IPS-11a (cell line): ENCODE measurements around the gene CYSLTR2.

Source experiments
- H3K4me3 ChIP-seq: one replicate; pipeline ENCODE4 v1.5.1; 2013; ENCODE audit warnings: low read depth, low read length, control low read depth

The CYSLTR2 gene, protein sequence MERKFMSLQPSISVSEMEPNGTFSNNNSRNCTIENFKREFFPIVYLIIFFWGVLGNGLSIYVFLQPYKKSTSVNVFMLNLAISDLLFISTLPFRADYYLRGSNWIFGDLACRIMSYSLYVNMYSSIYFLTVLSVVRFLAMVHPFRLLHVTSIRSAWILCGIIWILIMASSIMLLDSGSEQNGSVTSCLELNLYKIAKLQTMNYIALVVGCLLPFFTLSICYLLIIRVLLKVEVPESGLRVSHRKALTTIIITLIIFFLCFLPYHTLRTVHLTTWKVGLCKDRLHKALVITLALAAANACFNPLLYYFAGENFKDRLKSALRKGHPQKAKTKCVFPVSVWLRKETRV

GRCh38 chr13:48653472-48653939 lies at the start of gene CYSLTR2:
Gene CYSLTR2, plus strand, starts transcription at chr13:48653929. Its CDS starts 52,889 bp downstream, at chr13:48706818.
- H3K4me3 ChIP-seq, result no peak within 1 kb of the TSS

DNA sequence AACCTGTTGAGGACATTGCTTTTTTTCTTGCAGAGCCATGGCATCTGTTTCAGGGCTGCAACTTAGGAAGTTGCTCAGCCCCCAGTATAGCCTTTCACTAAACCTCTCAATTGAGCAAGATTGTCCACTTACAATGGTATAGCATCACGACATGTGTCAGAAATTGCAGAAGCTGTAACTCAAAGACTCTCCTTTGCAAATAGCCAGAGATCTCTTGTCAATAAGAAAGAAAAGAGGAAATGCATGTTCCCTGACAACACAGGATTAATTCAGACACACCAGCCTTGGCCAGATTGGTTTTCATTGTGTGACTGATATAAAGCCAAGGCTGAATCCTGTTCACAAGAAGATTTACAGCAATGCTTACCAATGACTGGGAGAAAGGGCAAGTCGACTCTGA lies 38.7 kb upstream of the CYSLTR2 start:
- no peak overlapping the region for H3K4me3 ChIP-seq

GRCh38 chr13:48618937-48619336 lies 34.8 kb upstream of the CYSLTR2 start:
- H3K4me3 ChIP-seq, result no peak overlapping the region

DNA sequence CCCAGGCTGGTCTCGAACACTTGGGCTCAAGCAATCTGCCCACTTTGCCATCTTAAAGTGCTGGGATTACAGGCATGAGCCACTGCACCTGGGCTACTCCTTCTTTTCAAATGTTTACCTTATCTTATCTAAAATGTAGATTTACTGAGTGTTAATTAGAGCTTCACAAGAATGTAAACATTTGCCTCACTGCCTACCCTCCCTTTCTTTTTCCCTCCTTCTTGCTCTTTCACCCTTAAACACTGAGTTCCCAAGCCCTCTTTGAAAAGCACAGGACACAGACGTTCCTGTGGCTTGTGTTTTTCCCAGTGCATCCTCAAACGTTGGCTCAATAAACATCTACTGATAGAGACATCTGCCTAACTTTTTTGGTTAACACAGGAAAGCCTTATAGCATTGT lies 32.7 kb upstream of the CYSLTR2 start:
- no peak overlapping the region for H3K4me3 ChIP-seq

GRCh38 chr13:48624016-48624415 lies 29.7 kb upstream of the CYSLTR2 start:
- H3K4me3 ChIP-seq, result no peak overlapping the region

DNA sequence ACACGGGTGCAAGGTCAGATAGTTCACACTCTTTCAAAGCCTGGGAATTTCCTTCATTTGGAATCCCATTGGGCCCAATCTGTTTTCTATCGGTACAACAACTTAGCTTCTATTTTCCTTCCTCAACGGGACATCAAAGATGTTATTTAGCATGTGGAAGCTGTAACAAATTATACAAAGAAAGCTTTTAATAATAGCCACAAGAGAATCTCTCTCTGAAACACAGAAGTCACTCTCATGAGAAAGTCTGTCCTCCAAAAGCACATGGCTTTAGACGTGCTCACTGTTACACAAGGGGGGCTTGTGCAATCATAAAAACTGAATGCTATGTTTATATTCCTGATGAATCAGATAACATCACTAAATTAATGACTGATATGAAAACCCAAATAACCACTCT lies 28.9 kb upstream of the CYSLTR2 start:
- H3K4me3 ChIP-seq, result no peak overlapping the region

DNA sequence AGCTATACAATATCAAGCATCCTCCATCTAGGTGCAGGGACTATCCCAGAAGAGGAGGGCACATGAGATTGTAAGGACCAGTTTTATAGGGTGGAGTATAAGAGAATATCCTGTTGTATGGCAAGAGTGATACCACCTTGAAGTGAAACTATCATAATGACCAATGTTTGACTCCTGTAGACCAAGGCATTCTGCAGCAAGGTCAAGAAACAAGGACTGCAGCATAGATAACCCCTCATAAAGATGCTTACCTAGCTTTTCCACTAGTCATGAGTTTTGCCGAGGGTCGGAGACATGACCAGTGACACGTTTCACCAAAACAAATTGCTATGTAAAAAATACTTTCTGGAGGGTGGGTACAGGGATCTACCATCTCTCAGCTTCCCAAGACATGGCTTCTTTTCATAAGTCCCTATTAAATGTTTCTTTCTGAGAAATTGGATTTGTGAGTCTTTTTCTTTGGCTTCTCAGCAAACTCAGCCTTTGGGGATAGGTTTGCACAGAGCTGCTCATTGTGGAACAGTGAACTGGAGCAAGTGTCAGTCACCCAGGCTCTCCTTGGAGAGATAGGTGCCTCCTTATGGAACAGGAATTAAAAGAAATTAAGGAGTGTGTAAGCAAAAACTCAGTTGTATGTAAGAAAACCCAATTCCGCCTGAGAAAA lies 28.2 kb upstream of the CYSLTR2 start:
- no peak overlapping the region for H3K4me3 ChIP-seq

- no peak overlapping the region for H3K4me3 ChIP-seq
Measured at GRCh38 chr13:48626077-48626449, 27.7 kb upstream of the CYSLTR2 start.

DNA sequence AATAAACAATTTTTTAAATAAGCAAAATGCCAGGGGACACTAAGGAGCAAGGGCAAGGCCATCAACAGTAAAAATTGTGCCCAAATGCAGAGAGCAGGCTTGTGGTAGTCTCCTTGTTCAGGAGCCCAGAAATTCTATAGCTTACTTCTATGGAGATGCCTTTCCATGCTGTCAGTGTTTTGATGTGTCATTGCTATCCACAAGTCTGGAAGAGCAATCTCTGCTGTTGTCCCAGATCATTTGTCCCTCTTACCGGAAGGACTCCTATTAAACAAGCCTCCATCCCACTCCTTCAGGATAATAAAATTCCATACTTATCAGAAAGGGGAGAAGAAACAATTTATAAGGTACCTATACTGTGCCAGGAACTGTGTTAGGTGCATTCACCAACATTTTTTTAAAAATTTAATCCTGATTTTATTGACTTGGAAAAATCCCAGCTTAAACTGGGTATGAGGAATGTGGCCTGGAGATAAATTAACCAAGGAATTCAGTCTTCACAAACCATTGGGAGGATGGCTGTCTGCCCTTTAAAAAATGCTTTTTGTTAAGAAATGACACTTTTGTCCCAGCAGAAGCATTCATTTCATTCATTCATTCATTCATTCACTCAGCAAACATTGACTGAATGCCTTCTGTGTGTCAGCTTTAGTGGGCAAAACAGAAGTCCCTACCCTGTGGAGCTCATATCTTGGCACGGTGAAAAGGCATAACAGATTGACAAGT lies 26.8 kb upstream of the CYSLTR2 start:
- no peak overlapping the region for H3K4me3 ChIP-seq

DNA sequence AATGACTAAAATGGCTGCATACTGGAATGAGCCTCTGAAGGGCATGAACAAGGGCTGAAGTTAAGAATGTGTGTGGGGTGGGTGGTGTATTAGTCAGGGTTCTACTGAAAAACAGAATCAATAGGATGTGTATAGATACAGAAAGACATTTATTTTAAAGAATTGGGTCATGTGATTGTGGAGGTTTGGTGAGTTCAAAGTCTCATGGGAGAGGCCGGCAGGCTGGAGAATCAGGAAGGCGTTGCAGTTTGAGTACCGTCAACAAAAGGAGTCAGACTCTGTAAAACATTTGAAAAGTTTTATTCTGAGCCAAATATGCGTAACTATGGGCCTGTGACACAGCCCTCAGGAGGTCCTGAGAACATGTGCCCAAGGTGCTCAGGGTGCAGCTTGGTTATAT lies 24.5 kb upstream of the CYSLTR2 start:
- H3K4me3 ChIP-seq, result no peak overlapping the region

DNA sequence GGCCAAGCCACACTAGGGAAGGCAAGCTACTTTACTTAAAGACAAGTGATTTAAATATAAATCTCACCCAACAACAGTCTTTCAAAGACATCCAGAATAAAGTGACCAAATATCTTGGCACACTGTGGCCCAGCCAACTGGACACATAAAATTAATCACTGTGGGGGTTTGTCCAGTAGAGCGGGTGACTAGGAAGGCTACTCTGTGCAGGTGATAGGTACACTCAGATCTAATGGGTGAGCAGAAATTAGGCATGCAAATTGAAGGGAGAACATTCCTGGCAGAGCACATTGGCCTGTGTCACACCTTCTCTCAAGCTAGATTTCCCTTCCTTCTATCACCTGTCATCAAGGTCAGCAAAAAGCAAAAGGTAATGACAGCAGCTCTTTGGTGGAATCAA lies 23.4 kb upstream of the CYSLTR2 start:
- H3K4me3 ChIP-seq, result no peak overlapping the region

- no peak overlapping the region for H3K4me3 ChIP-seq
Measured at GRCh38 chr13:48630773-48631172, 23.0 kb upstream of the CYSLTR2 start.

GRCh38 chr13:48631441-48631840 lies 22.3 kb upstream of the CYSLTR2 start:
- no peak overlapping the region for H3K4me3 ChIP-seq

GRCh38 chr13:48633700-48634099 lies 20.0 kb upstream of the CYSLTR2 start:
- no peak overlapping the region for H3K4me3 ChIP-seq

GRCh38 chr13:48634636-48635035 lies 19.1 kb upstream of the CYSLTR2 start:
- H3K4me3 ChIP-seq, result no peak overlapping the region

GRCh38 chr13:48635478-48635877 lies 18.3 kb upstream of the CYSLTR2 start:
- H3K4me3 ChIP-seq, result no peak overlapping the region

DNA sequence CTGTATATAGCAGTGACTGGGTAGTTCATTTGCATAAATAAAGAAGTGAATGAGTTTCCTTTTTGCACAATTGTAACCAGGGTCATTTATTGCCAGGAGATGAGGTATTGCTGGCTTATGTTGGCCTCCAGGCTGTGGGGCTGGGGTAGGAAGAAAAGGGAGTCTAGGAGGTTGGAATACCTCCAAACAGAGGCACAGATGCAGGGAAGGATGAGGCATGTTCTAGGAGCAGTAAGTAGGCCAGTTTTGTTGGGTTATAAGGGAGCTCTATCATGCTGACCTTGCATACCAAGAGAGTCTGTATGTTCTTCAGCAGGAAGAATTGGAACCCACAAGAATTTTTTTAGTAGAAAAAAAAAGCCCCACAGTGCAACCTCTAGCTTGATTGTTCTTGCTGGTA lies 17.2 kb upstream of the CYSLTR2 start:
- no peak overlapping the region for H3K4me3 ChIP-seq

DNA sequence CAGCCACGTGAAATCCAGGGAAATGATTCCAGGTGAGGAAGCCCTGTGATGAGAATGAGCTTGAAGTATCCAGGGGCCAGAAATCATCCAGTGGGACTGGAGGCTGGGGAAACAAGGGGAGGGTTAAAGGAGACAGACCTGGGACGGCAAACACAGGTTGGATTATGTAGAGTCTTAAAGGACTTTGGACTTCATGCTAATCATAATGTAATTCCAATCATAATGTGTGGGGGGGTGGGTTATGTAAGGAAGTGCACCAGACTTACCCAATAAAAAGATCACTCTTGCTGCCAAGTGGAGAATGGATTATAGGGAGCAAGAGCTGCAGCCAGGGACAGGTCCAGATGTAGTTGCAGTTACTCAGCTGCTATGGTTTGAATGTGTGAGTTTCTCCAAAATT lies 16.1 kb upstream of the CYSLTR2 start:
- no peak overlapping the region for H3K4me3 ChIP-seq

DNA sequence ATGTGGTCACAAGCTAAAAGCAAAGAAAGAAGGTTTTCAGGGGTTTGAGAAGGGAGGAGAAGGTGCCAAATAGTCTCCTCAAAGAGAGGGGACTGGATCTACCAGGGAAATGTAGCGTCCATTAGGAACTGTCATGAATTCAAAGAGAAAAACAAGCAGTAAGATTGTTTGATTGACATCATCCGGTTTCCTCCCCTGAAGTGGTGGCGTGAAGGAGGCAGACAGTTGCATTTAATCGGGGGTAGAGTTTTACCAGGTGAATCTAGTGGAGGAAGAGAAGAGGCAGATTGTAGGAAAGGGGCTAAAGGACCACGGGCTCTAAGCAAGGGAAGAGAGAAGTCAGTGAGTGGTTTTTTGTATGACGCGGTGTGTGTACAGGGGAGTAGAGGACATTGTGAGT lies 13.0 kb upstream of the CYSLTR2 start:
- H3K4me3 ChIP-seq, result no peak overlapping the region

- no peak overlapping the region for H3K4me3 ChIP-seq
Measured at GRCh38 chr13:48641404-48641803, 12.3 kb upstream of the CYSLTR2 start.

GRCh38 chr13:48642061-48642460 lies 11.7 kb upstream of the CYSLTR2 start:
- H3K4me3 ChIP-seq, result no peak overlapping the region

GRCh38 chr13:48643159-48643558 lies 10.6 kb upstream of the CYSLTR2 start:
- H3K4me3 ChIP-seq, result no peak overlapping the region
